Ishikawa (cell line): ENCODE measurements around the gene GCH1.

ENCODE experiments used
- CEBPB ChIP-seq: IDR thresholded peaks from 2 replicates; pipeline ENCODE4 v1.6.1; 2012
- CREB1 ChIP-seq: IDR thresholded peaks from 2 replicates; pipeline ENCODE4 v1.6.1; 2012; ENCODE audit warnings: low read depth
- EGR1 ChIP-seq: IDR thresholded peaks from 2 replicates; pipeline ENCODE4 v1.6.1; 2012
- EP300 ChIP-seq: IDR thresholded peaks from 2 replicates; pipeline ENCODE4 v1.6.1; 2012; ENCODE audit warnings: borderline replicate concordance
- FOXM1 ChIP-seq: IDR thresholded peaks from 2 replicates; pipeline ENCODE4 v1.6.1; 2012; ENCODE audit warnings: low read depth, borderline replicate concordance
- MAX ChIP-seq: IDR thresholded peaks from 2 replicates; pipeline ENCODE4 v1.6.1; 2012
- NFIC ChIP-seq: IDR thresholded peaks from 2 replicates; pipeline ENCODE4 v1.6.1; 2012
- RAD21 ChIP-seq: IDR thresholded peaks from 2 replicates; pipeline ENCODE4 v1.6.1; 2012; ENCODE audit warnings: low read depth
- REST ChIP-seq: IDR thresholded peaks from 2 replicates; pipeline ENCODE4 v1.6.1; 2012; ENCODE audit warnings: low read depth, mild to moderate bottlenecking
- TAF1 ChIP-seq: IDR thresholded peaks from 2 replicates; pipeline ENCODE4 v1.6.1; 2012; ENCODE audit warnings: low read depth, mild to moderate bottlenecking
- TCF12 ChIP-seq: IDR thresholded peaks from 2 replicates; pipeline ENCODE4 v1.6.1; 2012; ENCODE audit warnings: low read depth
- TEAD4 ChIP-seq: IDR thresholded peaks from 2 replicates; pipeline ENCODE4 v1.6.1; 2012
- USF1 ChIP-seq: IDR thresholded peaks from 2 replicates; pipeline ENCODE4 v1.6.1; 2012
- YY1 ChIP-seq: IDR thresholded peaks from 2 replicates; pipeline ENCODE4 v1.6.1; 2012; ENCODE audit warnings: low read depth
- ZBTB7A ChIP-seq: IDR thresholded peaks from 2 replicates; pipeline ENCODE4 v1.6.1; 2012; ENCODE audit warnings: low read depth

GCH1 gene

GRCh38 chr14:54857830-54858269 is 44.8 kb downstream of the GCH1 start:
- no peak for TF ChIP-seq TCF12
- TF ChIP-seq RAD21: no peak
- no peak for TF ChIP-seq EGR1
- TF ChIP-seq CREB1: no peak
- no peak for TF ChIP-seq USF1
- TF ChIP-seq TAF1: no peak
- no peak for TF ChIP-seq REST
- no peak for TF ChIP-seq YY1
- no peak for TF ChIP-seq CEBPB
- no peak for TF ChIP-seq EP300
- TF ChIP-seq NFIC: no peak
- TF ChIP-seq MAX: no peak
- TF ChIP-seq FOXM1: no peak
- no peak for TF ChIP-seq ZBTB7A
- no peak for TF ChIP-seq TEAD4

DNA sequence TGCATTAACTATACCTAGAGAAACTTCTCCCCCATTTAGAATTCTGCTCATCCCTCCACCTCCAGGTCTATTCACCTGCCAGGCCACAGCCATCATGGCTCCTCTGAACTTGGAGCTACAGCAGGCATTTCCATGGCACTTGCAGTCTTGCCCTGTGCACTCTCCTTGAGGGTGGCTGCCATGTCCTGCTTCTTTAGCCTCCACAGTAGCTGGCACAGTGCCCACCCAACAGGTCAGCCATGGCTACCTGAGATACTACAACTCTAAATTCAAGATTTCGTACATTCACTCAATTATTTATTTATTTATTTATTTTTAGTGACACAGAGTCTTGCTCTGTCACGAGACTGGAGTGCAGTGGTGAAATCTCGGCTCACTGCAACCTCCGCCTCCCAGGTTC is 46.5 kb downstream of the GCH1 start:
- TF ChIP-seq FOXM1 (no peak), TAF1 (no peak), USF1 (no peak), NFIC (no peak), RAD21 (no peak), TEAD4 (no peak), YY1 (no peak), CEBPB (no peak), CREB1 (no peak)

GRCh38 chr14:54854181-54854580 is 48.4 kb downstream of the GCH1 start:
- TF ChIP-seq EP300 (no peak), REST (no peak)

GRCh38 chr14:54853339-54853738 is 49.3 kb downstream of the GCH1 start:
- no peak for TF ChIP-seq ZBTB7A
- TF ChIP-seq FOXM1: no peak
- TF ChIP-seq CREB1: no peak
- no peak for TF ChIP-seq MAX

DNA sequence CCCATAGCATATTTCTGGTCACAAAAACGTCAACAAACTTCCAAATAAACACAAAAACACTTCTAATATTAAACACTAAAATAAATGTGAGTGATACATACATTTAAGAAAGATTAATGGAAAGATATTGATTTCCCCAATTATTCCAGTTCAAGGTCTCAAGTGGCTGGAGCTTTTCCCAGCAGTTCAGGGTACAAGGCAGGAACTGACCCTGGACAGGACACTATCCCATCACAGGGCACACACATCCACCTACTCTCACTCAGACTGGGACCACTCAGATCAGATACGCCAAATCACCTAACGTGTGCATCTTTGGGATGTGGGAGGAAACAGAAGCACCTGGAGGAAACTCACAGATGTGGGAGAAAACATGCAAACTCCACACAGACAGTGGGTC is 50.4 kb downstream of the GCH1 start:
- TF ChIP-seq TEAD4: no peak
- TF ChIP-seq REST: no peak
- TF ChIP-seq EP300: no peak
- TF ChIP-seq TAF1: no peak
- no peak for TF ChIP-seq FOXM1
- TF ChIP-seq RAD21: no peak
- no peak for TF ChIP-seq CREB1

DNA sequence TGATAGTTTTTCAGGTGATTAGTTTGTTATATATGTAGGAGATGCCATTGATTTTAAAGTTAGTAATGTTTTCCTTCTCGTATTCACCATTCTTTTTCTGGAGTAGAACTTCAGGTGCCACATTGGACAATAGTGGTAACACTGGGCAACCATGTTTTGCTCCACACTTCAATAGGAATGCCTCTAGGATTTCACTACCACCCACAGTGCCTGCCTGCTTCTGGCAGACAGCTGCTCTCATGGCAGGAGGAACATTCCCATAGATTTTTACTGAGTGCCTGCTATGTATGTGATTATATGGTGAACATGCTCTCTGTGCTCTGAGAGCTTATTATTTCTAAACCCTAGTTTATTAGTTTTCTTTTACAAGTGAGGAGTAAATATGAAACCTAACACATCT is 53.7 kb downstream of the GCH1 start:
- TF ChIP-seq TAF1: no peak
- no peak for TF ChIP-seq MAX
- TF ChIP-seq EP300: no peak
- no peak for TF ChIP-seq TCF12
- TF ChIP-seq TEAD4: no peak
- no peak for TF ChIP-seq RAD21
- no peak for TF ChIP-seq REST
- TF ChIP-seq ZBTB7A: no peak
- TF ChIP-seq FOXM1: no peak
- TF ChIP-seq USF1: no peak
- TF ChIP-seq NFIC: no peak
- no peak for TF ChIP-seq CREB1
- TF ChIP-seq EGR1: no peak
- TF ChIP-seq CEBPB: no peak
- no peak for TF ChIP-seq YY1
